Stimulated activated CD4-positive, alpha-beta T cell treated with anti-CD3 and anti-CD28 coated beads, TNF-alpha, amount 100 ng/mL, for 24 hours (primary cell): ENCODE data around the gene SYNGR4.

Source experiments
- DNase-seq, 3 experiments: peaks; one replicate each; pipeline ENCODE4 v3.0.0-alpha.2; 2020; ENCODE audit warnings: low read depth in 3 of 3

SYNGR4 gene

DNA sequence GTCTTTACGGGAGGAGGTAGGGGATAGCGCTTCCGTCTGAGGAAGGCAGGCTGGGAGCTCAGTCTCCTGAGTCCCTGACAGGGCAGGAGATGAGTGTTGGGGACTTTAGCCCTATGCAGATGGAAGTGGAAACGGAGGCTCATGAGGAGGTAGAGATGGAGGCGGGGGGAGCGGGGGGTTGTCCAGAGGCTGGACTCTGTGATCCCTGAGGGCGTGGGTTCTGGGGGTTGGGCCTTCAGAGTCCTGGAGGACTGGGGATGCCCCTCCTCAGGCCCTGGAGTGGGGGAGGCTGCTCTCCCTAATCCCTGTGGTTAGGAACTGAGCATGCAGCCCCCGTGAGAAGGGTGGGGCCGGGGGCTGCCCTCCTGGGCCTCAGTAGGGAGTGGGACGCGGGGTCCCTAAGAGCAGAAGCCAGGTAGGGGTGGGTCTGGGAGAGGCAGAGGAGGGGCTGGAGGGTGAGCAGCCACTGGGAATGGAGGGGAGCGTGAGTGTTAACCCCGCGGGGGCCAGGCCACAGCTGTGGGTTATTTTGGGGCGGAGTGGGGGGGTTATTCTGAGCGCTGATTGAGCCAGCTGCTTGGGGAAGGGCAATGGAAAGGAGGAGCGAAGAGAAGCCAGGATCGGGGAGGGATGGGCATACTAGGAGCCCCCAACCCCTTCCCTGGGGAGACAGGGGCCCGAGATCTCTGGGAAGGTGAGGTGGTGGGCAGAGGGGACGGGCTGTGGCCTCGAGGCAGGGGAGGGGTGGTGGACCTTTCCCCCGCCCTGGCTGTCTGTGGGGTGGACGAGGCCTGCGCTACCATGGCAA, 32.1 kb downstream of the SYNGR4 start:
- DNase-seq, result no peak

DNA sequence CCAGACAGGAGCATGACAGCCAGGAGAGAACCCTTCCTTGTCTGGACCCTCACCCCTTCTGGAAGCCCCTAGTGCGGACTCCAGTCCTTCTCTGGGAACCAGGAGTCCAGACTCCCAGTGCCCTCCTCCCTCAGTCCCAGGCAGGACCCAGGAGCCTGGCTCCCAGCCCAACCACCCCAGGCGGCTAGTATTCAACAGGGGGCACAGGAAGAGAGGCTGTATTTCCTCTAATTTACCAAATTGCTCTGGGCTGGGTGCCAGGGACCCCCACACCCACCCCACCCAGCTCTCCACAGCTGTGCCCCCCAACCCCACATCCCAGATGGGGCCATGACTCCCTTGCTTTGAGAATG, 32.6 kb downstream of the SYNGR4 start:
- no peak for DNase-seq

- DNase-seq, result no peak
Measured at GRCh38 chr19:48397263-48398101, 33.3 kb downstream of the SYNGR4 start.

DNA sequence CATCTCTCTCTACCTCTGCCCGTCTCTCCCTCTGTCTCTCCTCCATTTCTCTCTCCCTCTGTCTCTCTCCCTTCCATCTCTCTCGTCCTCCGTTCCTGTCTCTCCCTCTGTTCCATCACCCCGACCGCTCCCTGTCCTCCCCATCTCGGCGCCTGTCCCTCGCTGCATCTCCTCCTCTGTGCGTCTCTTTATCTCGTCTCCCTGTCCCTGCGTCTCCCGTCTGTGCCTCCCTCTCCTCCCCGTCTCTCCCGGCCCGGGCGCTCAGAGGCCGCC, 33.9 kb downstream of the SYNGR4 start:
- DNase-seq, result no peak

DNA sequence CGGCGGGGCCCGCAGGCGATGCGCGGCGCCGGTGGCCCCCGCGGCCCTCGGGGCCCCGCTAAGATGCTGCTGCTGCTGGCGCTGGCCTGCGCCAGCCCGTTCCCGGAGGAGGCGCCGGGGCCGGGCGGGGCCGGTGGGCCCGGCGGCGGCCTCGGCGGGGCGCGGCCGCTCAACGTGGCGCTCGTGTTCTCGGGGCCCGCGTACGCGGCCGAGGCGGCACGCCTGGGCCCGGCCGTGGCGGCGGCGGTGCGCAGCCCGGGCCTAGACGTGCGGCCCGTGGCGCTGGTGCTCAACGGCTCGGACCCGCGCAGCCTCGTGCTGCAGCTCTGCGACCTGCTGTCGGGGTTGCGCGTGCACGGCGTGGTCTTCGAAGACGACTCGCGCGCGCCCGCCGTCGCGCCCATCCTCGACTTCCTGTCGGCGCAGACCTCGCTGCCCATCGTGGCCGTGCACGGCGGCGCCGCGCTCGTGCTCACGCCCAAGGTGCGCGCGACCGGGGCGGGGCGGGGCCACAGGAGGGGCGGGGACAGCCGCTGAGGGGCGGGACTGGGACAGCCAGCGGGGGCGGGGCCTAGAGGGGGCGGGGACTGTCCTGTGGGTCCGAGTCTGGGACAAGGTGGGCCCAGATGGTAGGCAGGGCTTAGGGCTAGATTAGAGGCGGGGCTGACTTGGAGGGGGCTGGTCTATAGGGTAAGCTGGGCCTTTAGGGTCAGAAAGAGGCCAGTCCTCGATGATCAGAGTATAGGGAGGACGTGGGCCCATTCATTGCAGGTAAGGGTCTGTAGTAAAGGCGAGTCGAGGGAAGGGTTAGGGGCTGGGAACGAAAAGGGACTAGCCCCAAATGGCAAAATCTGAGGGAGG, 34.4 kb downstream of the SYNGR4 start:
- DNase-seq, result peak; percentile 60 to 86 (median 65)

DNA sequence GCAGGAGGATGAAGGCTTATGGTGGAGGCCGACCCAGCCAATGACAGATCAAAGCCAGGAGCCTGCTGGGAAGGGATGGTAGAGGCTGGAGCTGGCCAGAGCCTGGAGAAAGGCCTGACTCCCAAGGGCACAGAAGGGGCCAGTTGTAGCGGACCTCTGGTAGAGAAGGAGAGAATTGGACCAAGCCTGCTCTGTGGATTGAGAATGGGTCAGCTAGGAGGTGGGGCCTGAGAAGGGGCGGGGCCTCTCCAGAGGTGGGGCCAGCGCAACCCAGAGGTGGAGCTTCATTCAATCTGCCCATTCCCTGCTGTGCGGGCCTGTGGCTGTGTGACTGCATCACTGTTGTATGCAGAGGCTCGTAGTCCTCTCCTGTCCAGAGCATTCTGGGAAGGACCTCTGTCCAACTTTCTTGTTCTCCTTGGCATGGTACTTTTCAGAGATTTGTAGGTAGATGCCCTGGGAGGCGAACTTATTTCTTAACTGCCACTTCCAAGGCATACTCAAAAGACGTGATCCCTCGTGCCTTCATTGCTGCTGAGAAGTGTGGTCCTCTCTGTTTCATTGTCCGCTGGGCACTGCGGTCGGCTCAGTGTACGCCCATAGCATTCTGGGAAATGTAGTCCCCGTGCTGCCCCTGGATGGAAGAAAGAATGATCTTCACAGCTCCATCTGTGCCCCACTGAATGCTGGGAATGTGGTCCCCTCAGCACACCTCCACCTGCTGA, 36.0 kb downstream of the SYNGR4 start:
- DNase-seq, result no peak

DNA sequence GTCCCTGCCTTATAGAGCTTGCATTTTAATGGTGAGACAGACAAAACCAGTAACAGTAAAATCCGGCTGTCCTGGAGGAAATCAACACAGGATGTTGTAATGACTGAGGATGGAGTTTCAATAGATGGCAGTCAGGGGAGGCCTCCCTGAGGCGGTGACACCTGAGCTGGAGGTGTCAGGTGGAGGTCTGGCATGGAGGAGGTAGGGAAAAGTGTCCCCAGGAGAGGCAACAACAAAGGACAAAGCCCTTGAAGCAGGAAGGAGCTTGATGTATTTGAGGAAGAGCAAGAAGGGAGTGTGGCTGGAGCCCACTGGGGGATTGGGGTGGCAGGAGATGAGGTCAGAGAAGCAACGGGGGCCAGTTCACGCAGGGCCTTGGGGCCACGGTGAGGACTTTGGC, 37.1 kb downstream of the SYNGR4 start:
- no peak for DNase-seq

- peak in 1 of 3 experiments; percentile 29 for DNase-seq
Measured at GRCh38 chr19:48403606-48404005, 39.4 kb downstream of the SYNGR4 start.

DNA sequence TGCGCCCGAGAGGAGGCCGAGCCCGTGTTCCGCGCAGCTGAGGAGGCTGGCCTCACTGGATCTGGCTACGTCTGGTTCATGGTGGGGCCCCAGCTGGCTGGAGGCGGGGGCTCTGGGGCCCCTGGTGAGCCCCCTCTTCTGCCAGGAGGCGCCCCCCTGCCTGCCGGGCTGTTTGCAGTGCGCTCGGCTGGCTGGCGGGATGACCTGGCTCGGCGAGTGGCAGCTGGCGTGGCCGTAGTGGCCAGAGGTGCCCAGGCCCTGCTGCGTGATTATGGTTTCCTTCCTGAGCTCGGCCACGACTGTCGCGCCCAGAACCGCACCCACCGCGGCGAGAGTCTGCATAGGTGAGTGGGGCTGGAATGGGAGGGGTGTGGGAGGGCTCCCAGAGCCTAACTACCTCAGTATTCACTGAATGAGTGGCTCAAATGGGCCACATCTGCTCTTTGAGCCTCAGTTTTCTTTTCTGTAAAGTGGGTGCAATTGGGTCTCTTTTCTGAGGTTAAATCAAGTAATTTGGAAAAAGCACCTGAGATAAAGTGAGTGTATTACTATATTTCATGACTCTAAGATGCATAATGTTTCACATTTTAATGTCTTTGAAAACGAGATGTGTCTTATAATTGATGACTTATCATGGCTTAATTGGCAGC, 41.0 kb downstream of the SYNGR4 start:
- no peak for DNase-seq

- DNase-seq, result no peak
Measured at GRCh38 chr19:48405850-48406249, 41.7 kb downstream of the SYNGR4 start.

DNA sequence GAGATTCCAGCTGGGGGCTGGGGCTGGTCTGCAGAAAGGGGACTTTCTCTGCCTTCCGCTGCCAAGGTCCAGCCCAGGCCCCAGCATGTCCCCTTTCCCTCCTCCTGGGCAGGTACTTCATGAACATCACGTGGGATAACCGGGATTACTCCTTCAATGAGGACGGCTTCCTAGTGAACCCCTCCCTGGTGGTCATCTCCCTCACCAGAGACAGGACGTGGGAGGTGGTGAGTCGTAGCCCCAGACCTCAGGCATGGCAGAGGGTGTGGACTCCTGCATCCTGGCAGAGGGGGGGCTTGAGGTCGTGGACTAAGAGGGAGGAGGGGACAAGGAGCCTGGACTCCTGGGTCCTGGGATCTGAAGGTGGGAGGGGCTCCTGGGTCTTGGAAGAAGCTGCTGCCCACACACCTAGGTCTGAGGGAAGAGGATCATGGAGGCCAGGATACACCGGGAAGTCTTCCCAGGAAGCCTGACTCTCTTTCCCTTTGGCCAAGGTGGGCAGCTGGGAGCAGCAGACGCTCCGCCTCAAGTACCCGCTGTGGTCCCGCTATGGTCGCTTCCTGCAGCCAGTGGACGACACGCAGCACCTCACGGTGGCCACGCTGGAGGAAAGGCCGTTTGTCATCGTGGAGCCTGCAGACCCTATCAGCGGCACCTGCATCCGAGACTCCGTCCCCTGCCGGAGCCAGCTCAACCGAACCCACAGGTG, 49.9 kb downstream of the SYNGR4 start:
- no peak for DNase-seq

DNA sequence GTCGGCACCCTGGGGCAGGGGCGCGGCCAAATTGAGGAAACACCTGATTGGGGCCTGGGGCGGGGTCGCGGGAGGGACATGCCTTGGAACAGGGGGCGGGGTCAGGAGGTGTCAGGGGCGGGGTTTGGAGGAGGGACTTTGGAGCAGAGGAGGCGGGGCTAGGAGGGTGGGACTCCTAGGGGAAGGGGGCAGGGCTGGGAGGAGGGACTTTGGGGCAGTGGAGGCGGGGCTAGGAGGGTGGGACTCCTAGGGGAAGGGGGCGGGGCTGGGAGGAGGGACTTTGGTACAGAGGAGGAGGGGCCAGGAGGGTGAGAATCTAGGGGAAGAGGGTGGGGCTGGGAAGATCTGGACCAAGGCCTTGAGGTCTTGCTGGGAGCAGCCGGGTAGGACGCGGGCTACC, 51.2 kb downstream of the SYNGR4 start:
- peak; percentile 36 to 80 (median 48) for DNase-seq

- DNase-seq, result no peak
Measured at GRCh38 chr19:48415806-48416221, 51.6 kb downstream of the SYNGR4 start.

DNA sequence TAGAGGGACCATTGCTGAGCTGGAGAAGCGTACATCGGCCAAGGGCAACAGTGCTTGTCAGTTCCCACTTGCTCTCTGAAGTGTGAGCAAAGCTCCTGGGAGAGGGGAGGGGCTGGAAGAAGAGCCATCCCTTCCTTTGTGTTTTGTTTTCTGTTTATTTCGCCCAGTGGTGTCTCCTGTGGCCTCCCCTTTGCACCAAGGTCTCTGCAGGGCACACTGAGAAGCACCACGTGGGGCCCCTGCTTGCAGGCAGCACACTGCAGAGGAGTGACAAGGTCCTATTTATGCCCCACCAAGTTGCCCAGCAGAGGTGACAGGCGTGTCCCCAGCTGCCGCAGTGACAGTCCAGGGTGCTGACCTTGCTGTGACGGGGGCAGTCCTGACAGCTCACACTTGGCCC, 53.3 kb downstream of the SYNGR4 start:
- no peak for DNase-seq

GRCh38 chr19:48418317-48419064, 54.3 kb downstream of the SYNGR4 start:
- no peak for DNase-seq

GRCh38 chr19:48419158-48419920, 55.2 kb downstream of the SYNGR4 start:
- DNase-seq, result peak; percentile 38 to 72 (median 45)

GRCh38 chr19:48421548-48421947, 57.4 kb downstream of the SYNGR4 start:
- no peak for DNase-seq

DNA sequence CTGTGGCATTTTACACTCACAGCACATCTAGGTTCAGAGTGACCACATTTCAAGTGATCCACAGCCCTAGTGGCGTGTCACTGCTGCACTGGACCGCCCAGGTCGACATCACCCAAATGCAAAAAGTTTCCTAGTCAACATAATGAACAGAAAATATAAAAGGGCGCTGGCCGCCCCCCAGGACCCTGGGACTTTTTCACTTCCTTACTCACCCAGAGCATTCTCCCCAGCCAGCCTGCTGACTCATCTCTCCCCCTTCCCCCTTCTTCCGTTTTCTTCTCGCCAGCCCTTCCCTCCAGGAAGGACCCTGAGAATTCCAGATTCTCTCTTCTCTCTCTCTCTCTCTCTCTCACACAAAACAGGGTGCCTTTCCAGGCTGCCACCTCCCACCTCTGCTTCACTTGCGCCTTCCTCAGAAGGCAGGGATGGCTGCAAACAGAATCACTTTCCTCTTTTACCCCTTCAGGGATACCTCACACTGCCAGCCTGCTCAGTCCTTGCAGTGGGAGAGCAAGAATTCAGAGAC, 60.6 kb downstream of the SYNGR4 start:
- no peak for DNase-seq
